HepG2 (cell line): ENCODE data around the gene RMND5A. TPM values are rescaled to one million over a fixed set of nuclear protein-coding genes. Genes with fewer than 3 reads are reported as not detected.

Experiments used
- CREB1 ChIP-seq, 2 experiments: fragments of 450-650 bp in 1 of 2; IDR thresholded peaks; 2 replicates each; pipeline ENCODE4 v1.6.1; 2016 to 2017; ENCODE audit warnings: control low read depth in 1 of 2, mild to moderate bottlenecking in 1 of 2, missing compliant biosample characterization in 1 of 2, missing genetic modification characterization in 1 of 2
- ELK4 ChIP-seq: sonication (generic); formaldehyde crosslinking; IDR thresholded peaks from 2 replicates; pipeline ENCODE4 v1.9.0; 2021; ENCODE audit warnings: missing genetic modification reagents, borderline replicate concordance
- FOXM1 ChIP-seq: sonication (generic); formaldehyde crosslinking; IDR thresholded peaks from 2 replicates; pipeline ENCODE4 v1.5.0; 2020; ENCODE audit warnings: missing genetic modification reagents
- HNF4A ChIP-seq: sonication (generic); formaldehyde crosslinking; IDR thresholded peaks from 2 replicates; pipeline ENCODE4 v1.4.0; 2020; ENCODE audit warnings: missing genetic modification reagents
- KDM3A ChIP-seq: IDR thresholded peaks from 2 replicates; pipeline ENCODE4 v1.6.1; 2018; ENCODE audit warnings: low read depth, missing compliant biosample characterization
- LCORL ChIP-seq, 2 experiments: fragments of 450-650 bp in 1 of 2; sonication (generic) in 1 of 2; formaldehyde crosslinking in 1 of 2; IDR thresholded peaks; 2 replicates each; pipeline versions ENCODE4 v1.5.0 to v1.6.1; 2017 to 2020; ENCODE audit warnings: antibody characterized with exemption in 1 of 2, missing genetic modification reagents in 1 of 2
- PREB ChIP-seq: sonication (generic); formaldehyde crosslinking; IDR thresholded peaks from 2 replicates; pipeline ENCODE4 v1.4.0; 2020; ENCODE audit warnings: missing genetic modification reagents
- SNAPC5 ChIP-seq: sonication (generic); formaldehyde crosslinking; IDR thresholded peaks from 2 replicates; pipeline ENCODE4 v1.8.1; 2023; ENCODE audit warnings: mild to moderate bottlenecking, missing genetic modification reagents, borderline replicate concordance
- TCF7L2 ChIP-seq: IDR thresholded peaks from 2 replicates; pipeline ENCODE4 v1.6.1; 2011; ENCODE audit warnings: mild to moderate bottlenecking, low read depth, low read length, moderate library complexity
- YY1 ChIP-seq: IDR thresholded peaks from 2 replicates; pipeline ENCODE4 v1.6.1; 2011; ENCODE audit warnings: low read length, low read depth, moderate library complexity, mild to moderate bottlenecking; ENCODE audit not compliant: insufficient read depth, insufficient replicate concordance
- ZBTB7B ChIP-seq: sonication (generic); formaldehyde crosslinking; IDR thresholded peaks from 2 replicates; pipeline ENCODE4 v1.4.0; 2020; ENCODE audit warnings: missing genetic modification reagents
- ZHX2 ChIP-seq, 2 experiments: sonication (generic) in 1 of 2; formaldehyde crosslinking in 1 of 2; IDR thresholded peaks; 2 replicates each; pipeline versions ENCODE4 v1.6.1 to v1.9.0; 2014 to 2022; ENCODE audit warnings: antibody characterized with exemption in 1 of 2, borderline replicate concordance in 1 of 2, inconsistent platforms in 1 of 2, low read depth in 1 of 2, missing genetic modification reagents in 1 of 2
- ZNF253 ChIP-seq: sonication (generic); formaldehyde crosslinking; IDR thresholded peaks from 2 replicates; pipeline ENCODE4 v1.8.0; 2022; ENCODE audit warnings: mild to moderate bottlenecking, missing genetic modification reagents, borderline replicate concordance
- ZNF329 ChIP-seq: sonication (generic); formaldehyde crosslinking; IDR thresholded peaks from 2 replicates; pipeline ENCODE4 v1.9.0; 2021; ENCODE audit warnings: low read depth, mild to moderate bottlenecking, missing genetic modification reagents
- ZNF441 ChIP-seq: sonication (generic); formaldehyde crosslinking; IDR thresholded peaks from 2 replicates; pipeline ENCODE4 v1.7.0; 2021; ENCODE audit warnings: missing genetic modification reagents, borderline replicate concordance
- ZNF503 ChIP-seq: sonication (generic); formaldehyde crosslinking; IDR thresholded peaks from 2 replicates; pipeline ENCODE4 v1.4.0; 2020; ENCODE audit warnings: missing genetic modification reagents
- ZNF512 ChIP-seq: sonication (generic); formaldehyde crosslinking; IDR thresholded peaks from 2 replicates; pipeline ENCODE4 v1.4.0; 2020; ENCODE audit warnings: mild to moderate bottlenecking, missing genetic modification reagents
- polyA plus RNA-seq, 8 experiments: library from polyadenylated mRNA; depleted of rRNA in 3 of 8; stranded (reverse) in 7 of 8; unstranded in 1 of 8; fragments of >200 nt; fragmentation: Illumina TruSeq in 4 of 8; extraction: Trizol in 4 of 8; gene quantifications; 2 replicates each; pipeline versions ENCODE4 v1.2.1 to v1.2.3, GENCODE V29; 2011 to 2016; ENCODE audit warnings: low read depth in 4 of 8, missing spikeins in 1 of 8, mixed read lengths in 1 of 8; ENCODE audit not compliant: insufficient read depth in 1 of 8
- total RNA-seq, 5 experiments: library from RNA; depleted of rRNA; stranded (reverse); fragments of >200 nt; fragmentation: Illumina TruSeq; extraction: Trizol; gene quantifications; 2 replicates each; pipeline ENCODE4 v1.2.3, GENCODE V29; 2016; ENCODE audit warnings: low read depth in 1 of 5

RMND5A gene
- total and polyA plus RNA-seq, 2 of the 13 experiments (the other 11 are each of a cell fraction or from before 2014, with no cell fraction given), result 31.0 to 66.4 TPM

GRCh38 chr2:86807133-86807467 lies 87.0 kb downstream of the RMND5A start (continued):
- TF ChIP-seq ZBTB7B (CRISPR knock-in tag) (no peak), ZNF512 (CRISPR knock-in tag) (no peak), ZNF441 (peak; percentile 43; the same call in 1 of the 2 replicates), HNF4A (CRISPR knock-in tag) (0 out of 2 replicates have a peak, but pooled peaks have one; percentile 21), CREB1 (IDR thresholded peaks at IDR 0.05) (no peak), CREB1 (CRISPR knock-in tag; IDR thresholded peaks at IDR 0.05) (no peak), PREB (no peak), KDM3A (0 out of 2 replicates have a peak, but pooled peaks have one; percentile 0), ZNF503 (CRISPR knock-in tag) (no peak), ELK4 (CRISPR knock-in tag) (no peak), YY1 (no peak), LCORL (IDR thresholded peaks at IDR 0.05) (no peak), LCORL (CRISPR knock-in tag; IDR thresholded peaks at IDR 0.05) (0 out of 2 replicates have a peak, but pooled peaks have one; percentile 61), SNAPC5 (CRISPR knock-in tag) (no peak), FOXM1 (CRISPR knock-in tag) (no peak), ZNF253 (CRISPR knock-in tag) (no peak), ZHX2 (IDR thresholded peaks at IDR 0.05; ENCODE audit: low read depth) (no peak), ZHX2 (CRISPR knock-in tag; IDR thresholded peaks at IDR 0.05; ENCODE audit: borderline replicate concordance) (no peak), ZNF329 (CRISPR knock-in tag) (no peak), TCF7L2 (no peak)
